C4-2B (cell line): ENCODE results near the gene MUC6.

Experiments used
- CTCF ChIP-seq: fragments of 450-650 bp; conservative IDR thresholded peaks from 2 replicates; pipeline ENCODE4 v1.5.1; 2017; ENCODE audit warnings: mild to moderate bottlenecking
- ZFX ChIP-seq: fragments of 450-650 bp; IDR thresholded peaks from 2 replicates; pipeline ENCODE4 v1.6.1; 2017

DNA sequence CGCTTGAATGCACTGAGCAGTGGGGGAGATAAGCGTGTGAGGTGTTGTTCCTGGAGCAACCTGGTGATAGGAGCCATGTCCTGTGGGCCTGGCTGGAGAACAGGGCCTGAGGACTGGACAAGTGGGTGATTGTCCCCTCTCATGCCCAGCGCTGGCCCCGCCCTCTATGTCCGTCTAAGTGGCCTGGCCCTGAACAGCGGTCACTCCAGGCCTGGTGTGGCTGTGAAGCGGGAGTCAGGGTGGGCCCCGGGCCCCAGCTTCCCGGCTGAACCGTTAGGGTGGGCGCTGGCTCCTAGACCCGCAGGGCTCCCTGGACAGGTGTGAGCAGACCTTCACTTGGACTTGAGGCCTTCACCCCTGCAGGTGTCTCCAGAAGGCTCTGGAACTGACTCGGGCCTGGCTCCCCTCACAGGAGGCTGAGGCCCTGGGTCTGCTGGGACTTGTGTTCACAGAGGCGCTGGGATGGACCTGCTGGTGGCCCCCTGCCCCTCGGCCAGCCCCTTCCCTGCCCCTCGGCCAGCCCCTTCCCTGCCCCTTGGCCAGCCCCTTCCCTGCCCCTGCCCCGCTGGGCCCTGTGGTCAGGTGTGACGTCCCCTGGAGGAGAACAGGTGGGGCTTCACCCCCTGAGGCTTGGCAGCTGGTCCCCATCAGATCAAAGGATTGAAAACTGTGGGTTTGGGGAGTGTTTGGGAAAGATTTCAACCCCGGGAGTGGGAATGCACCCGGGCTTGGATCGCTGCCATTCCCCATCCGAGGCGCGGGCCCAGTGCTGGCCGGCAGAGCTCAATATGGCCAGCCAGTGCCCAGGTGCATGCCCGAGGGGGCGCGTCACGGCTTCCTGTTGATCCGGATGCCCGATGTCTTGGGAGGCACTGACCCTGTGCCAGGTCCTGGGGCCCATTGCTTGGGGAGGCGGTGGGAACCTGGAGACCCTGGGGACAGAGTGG lies 3.2 kb upstream of the MUC6 start:
- TF ChIP-seq CTCF (no peak), ZFX (no peak)
